Liver (tissue), 9 donors: ENCODE data around the gene KIF26B. TPM values are rescaled to one million over a fixed set of nuclear protein-coding genes. Genes with fewer than 3 reads are reported as not detected.

ENCODE experiments used
- DNase-seq: peaks from one replicate; pipeline ENCODE4 v3.0.0-alpha.2; 2017; ENCODE audit warnings: low spot score
- H3K27ac ChIP-seq, 2 donors: one replicate each; pipeline ENCODE4 v1.7.0; 2013; ENCODE audit warnings: inconsistent platforms in 2 of 2, low read length in 2 of 2, control low read depth in 1 of 2, low read depth in 1 of 2, mild to moderate bottlenecking in 1 of 2
- H3K27me3 ChIP-seq, 4 donors: one replicate each; pipeline versions ENCODE4 v1.6.1 to v1.7.0; 2013; ENCODE audit warnings: low read length in 3 of 4, inconsistent platforms in 1 of 4, mild to moderate bottlenecking in 1 of 4, moderate library complexity in 1 of 4; ENCODE audit not compliant: control insufficient read depth in 4 of 4, insufficient read depth in 4 of 4
- H3K36me3 ChIP-seq, 4 donors: one replicate each; pipeline versions ENCODE4 v1.6.1 to v1.7.0; 2013; ENCODE audit warnings: low read length in 3 of 4, mild to moderate bottlenecking in 3 of 4, low read depth in 1 of 4, moderate library complexity in 1 of 4; ENCODE audit not compliant: control insufficient read depth in 4 of 4, insufficient read depth in 3 of 4
- H3K4me1 ChIP-seq, 4 donors: one replicate each; pipeline versions ENCODE4 v1.6.1 to v1.7.0; 2013; ENCODE audit warnings: low read length in 3 of 4, mild to moderate bottlenecking in 3 of 4, moderate library complexity in 1 of 4; ENCODE audit not compliant: control insufficient read depth in 4 of 4, insufficient read depth in 4 of 4
- H3K4me3 ChIP-seq, 3 donors: one replicate each; pipeline versions ENCODE4 v1.6.1 to v1.7.0; 2013; ENCODE audit warnings: low read length in 3 of 3, control low read depth in 1 of 3, low read depth in 1 of 3, mild to moderate bottlenecking in 1 of 3
- H3K9ac ChIP-seq, 2 donors: one replicate each; pipeline ENCODE4 v1.7.0; 2013; ENCODE audit warnings: low read length in 2 of 2, mild to moderate bottlenecking in 2 of 2, moderate library complexity in 2 of 2, control low read depth in 1 of 2, low read depth in 1 of 2
- H3K9me3 ChIP-seq, 4 donors: one replicate each; pipeline versions ENCODE4 v1.6.1 to v1.7.0; 2013; ENCODE audit warnings: low read length in 3 of 4; ENCODE audit not compliant: control insufficient read depth in 4 of 4
- EGR1 ChIP-seq, 2 donors: IDR thresholded peaks; 2 replicates each; pipeline ENCODE4 v1.6.1; 2016 to 2018; ENCODE audit warnings: antibody characterized with exemption in 2 of 2, low read depth in 2 of 2
- FOXA1 ChIP-seq: IDR thresholded peaks from 2 replicates; pipeline ENCODE4 v1.6.1; 2016; ENCODE audit warnings: antibody characterized with exemption
- FOXA2 ChIP-seq: IDR thresholded peaks from 2 replicates; pipeline ENCODE4 v1.6.1; 2016; ENCODE audit warnings: antibody characterized with exemption
- GABPA ChIP-seq, 2 donors: IDR thresholded peaks in 1 of 2; conservative IDR thresholded peaks in 1 of 2; 2 replicates each; pipeline ENCODE4 v1.6.1; 2016; ENCODE audit warnings: antibody characterized with exemption in 2 of 2, mild to moderate bottlenecking in 1 of 2, moderate library complexity in 1 of 2
- HNF4A ChIP-seq, 2 donors: conservative IDR thresholded peaks; 2 replicates each; pipeline ENCODE4 v1.6.1; 2016; ENCODE audit warnings: antibody characterized with exemption in 2 of 2, mild to moderate bottlenecking in 2 of 2
- HNF4G ChIP-seq: IDR thresholded peaks from 2 replicates; pipeline ENCODE4 v1.6.1; 2016; ENCODE audit warnings: antibody characterized with exemption
- JUND ChIP-seq, 2 donors: IDR thresholded peaks; 2 replicates each; pipeline ENCODE4 v1.6.1; 2016; ENCODE audit warnings: antibody characterized with exemption in 2 of 2
- NR2F2 ChIP-seq: IDR thresholded peaks from 2 replicates; pipeline ENCODE4 v1.6.1; 2016; ENCODE audit warnings: antibody characterized with exemption
- RAD21 ChIP-seq, 2 donors: IDR thresholded peaks; 2 replicates each; pipeline ENCODE4 v1.6.1; 2016; ENCODE audit warnings: antibody characterized with exemption in 2 of 2, mild to moderate bottlenecking in 2 of 2
- REST ChIP-seq: IDR thresholded peaks from 2 replicates; pipeline ENCODE4 v1.6.1; 2016; ENCODE audit warnings: antibody characterized with exemption, mild to moderate bottlenecking
- RXRA ChIP-seq, 2 donors: IDR thresholded peaks; 2 replicates each; pipeline ENCODE4 v1.6.1; 2017 to 2018; ENCODE audit warnings: antibody characterized with exemption in 2 of 2, mild to moderate bottlenecking in 1 of 2
- SP1 ChIP-seq: IDR thresholded peaks from 2 replicates; pipeline ENCODE4 v1.6.1; 2018; ENCODE audit warnings: antibody characterized with exemption, mild to moderate bottlenecking
- TAF1 ChIP-seq: conservative IDR thresholded peaks from 2 replicates; pipeline ENCODE4 v1.6.1; 2016; ENCODE audit warnings: antibody characterized with exemption, mild to moderate bottlenecking
- YY1 ChIP-seq: IDR thresholded peaks from 2 replicates; pipeline ENCODE4 v1.6.1; 2016; ENCODE audit warnings: antibody characterized with exemption, mild to moderate bottlenecking
- WGBS: extraction: QIAGEN DNeasy Blood & Tissue Kit; methylation state at CpG from one replicate; pipeline ENCODE4 v1.1.7; 2013; 5-methylcytosine and 5-hydroxymethylcytosine counted together
- polyA plus RNA-seq, 2 donors: library from polyadenylated mRNA; stranded (reverse) in 1 of 2; unstranded in 1 of 2; fragments of 200-250 nt in 1 of 2; fragments of >200 nt in 1 of 2; fragmentation: Nextera tagmentation in 1 of 2; extraction: Ambion mirVana in 1 of 2; gene quantifications; one replicate each; pipeline versions ENCODE4 v1.2.1 to v1.2.3, GENCODE V29; 2013 to 2015
- total RNA-seq, 2 donors: library from RNA; depleted of rRNA; stranded (reverse); fragments of >200 nt; gene quantifications; one replicate each; pipeline ENCODE4 v1.2.3, GENCODE V29; 2014
- TF ChIP-seq, protein P1 (sequence below): IDR thresholded peaks from 2 replicates; pipeline ENCODE4 v1.6.1; 2016; ENCODE audit warnings: antibody characterized with exemption
- TF ChIP-seq, protein P2 (sequence below): IDR thresholded peaks from 2 replicates; pipeline ENCODE4 v1.6.1; 2016; ENCODE audit warnings: antibody characterized with exemption
- TF ChIP-seq, protein P3 (sequence below): fragments of 150-350 bp; IDR thresholded peaks from 2 replicates; pipeline ENCODE4 v1.5.1; 2017; ENCODE audit warnings: improper control_type of control experiment, low read depth, low read length; ENCODE audit not compliant: missing input control
- TF ChIP-seq, protein P4 (sequence below): IDR thresholded peaks from 2 replicates; pipeline ENCODE4 v1.6.1; 2016; ENCODE audit warnings: antibody characterized with exemption
- donor health status: healthy.
- donor health status: healthy.
- donor health status: healthy.
- donor health status: healthy.
- donor health status: healthy.

KIF26B gene
- total and polyA plus RNA-seq, 4 donors: 0.10 to 1.7 (median 0.34) TPM

GRCh38 chr1:245698116-245698515, 543.3 kb downstream of the KIF26B start (continued):
- TF ChIP-seq NR2F2: no peak
- TF ChIP-seq, protein P1, sequence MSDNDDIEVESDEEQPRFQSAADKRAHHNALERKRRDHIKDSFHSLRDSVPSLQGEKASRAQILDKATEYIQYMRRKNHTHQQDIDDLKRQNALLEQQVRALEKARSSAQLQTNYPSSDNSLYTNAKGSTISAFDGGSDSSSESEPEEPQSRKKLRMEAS: no peak
- TF ChIP-seq, protein P2, sequence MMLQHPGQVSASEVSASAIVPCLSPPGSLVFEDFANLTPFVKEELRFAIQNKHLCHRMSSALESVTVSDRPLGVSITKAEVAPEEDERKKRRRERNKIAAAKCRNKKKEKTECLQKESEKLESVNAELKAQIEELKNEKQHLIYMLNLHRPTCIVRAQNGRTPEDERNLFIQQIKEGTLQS: no peak
- TF ChIP-seq, protein P3, sequence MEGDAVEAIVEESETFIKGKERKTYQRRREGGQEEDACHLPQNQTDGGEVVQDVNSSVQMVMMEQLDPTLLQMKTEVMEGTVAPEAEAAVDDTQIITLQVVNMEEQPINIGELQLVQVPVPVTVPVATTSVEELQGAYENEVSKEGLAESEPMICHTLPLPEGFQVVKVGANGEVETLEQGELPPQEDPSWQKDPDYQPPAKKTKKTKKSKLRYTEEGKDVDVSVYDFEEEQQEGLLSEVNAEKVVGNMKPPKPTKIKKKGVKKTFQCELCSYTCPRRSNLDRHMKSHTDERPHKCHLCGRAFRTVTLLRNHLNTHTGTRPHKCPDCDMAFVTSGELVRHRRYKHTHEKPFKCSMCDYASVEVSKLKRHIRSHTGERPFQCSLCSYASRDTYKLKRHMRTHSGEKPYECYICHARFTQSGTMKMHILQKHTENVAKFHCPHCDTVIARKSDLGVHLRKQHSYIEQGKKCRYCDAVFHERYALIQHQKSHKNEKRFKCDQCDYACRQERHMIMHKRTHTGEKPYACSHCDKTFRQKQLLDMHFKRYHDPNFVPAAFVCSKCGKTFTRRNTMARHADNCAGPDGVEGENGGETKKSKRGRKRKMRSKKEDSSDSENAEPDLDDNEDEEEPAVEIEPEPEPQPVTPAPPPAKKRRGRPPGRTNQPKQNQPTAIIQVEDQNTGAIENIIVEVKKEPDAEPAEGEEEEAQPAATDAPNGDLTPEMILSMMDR: no peak
- no peak for TF ChIP-seq RXRA (IDR thresholded peaks at IDR 0.05)

DNA sequence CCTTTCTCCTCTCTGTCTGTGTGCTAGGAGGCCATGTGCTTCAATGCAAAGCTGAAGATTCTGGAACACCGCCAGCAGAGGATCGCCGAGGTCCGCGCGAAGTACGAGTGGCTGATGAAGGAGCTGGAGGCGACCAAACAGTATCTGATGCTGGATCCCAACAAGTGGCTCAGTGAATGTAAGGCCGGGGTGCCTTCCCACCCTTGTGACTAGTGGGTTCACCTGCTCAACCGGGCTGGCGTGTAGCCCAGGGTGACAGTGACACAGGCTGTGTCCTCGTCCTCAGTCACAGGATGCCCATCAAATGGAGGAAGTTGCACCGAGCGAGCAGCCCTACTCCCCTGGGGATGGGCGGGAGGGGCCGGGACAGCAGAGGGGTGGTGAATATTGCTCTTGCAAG, 544.1 kb downstream of the KIF26B start:
- 94% methylated on average over 16 of the region's 16 CpGs for WGBS
- no peaks in the 10 kb centered on the region for H3K9me3 ChIP-seq
- no peak for DNase-seq
- no peak overlapping the region for H3K9ac ChIP-seq
- H3K27ac ChIP-seq: no peak overlapping the region
- no peaks in the 10 kb centered on the region for H3K27me3 ChIP-seq
- no peak overlapping the region for H3K4me3 ChIP-seq
- H3K4me1 ChIP-seq: no peaks in the 10 kb centered on the region
- TF ChIP-seq EGR1 (IDR thresholded peaks at IDR 0.05; ENCODE audit: low read depth in 2 of 2) (no peak), RXRA (IDR thresholded peaks at IDR 0.05) (no peak), HNF4A (conservative IDR thresholded peaks at IDR 0.05) (no peak), RAD21 (IDR thresholded peaks at IDR 0.05) (no peak), FOXA2 (no peak), SP1 (no peak), YY1 (no peak), GABPA (IDR thresholded peaks at IDR 0.05 in 1 of 2, conservative IDR thresholded peaks at IDR 0.05 in 1 of 2) (no peak), REST (no peak), NR2F2 (no peak), FOXA1 (no peak), JUND (IDR thresholded peaks at IDR 0.05) (no peak), TAF1 (no peak), HNF4G (no peak)
- TF ChIP-seq, protein P2: no peak
- TF ChIP-seq, protein P4, sequence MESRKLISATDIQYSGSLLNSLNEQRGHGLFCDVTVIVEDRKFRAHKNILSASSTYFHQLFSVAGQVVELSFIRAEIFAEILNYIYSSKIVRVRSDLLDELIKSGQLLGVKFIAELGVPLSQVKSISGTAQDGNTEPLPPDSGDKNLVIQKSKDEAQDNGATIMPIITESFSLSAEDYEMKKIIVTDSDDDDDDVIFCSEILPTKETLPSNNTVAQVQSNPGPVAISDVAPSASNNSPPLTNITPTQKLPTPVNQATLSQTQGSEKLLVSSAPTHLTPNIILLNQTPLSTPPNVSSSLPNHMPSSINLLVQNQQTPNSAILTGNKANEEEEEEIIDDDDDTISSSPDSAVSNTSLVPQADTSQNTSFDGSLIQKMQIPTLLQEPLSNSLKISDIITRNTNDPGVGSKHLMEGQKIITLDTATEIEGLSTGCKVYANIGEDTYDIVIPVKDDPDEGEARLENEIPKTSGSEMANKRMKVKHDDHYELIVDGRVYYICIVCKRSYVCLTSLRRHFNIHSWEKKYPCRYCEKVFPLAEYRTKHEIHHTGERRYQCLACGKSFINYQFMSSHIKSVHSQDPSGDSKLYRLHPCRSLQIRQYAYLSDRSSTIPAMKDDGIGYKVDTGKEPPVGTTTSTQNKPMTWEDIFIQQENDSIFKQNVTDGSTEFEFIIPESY: no peak
- TF ChIP-seq, protein P3: no peak
- TF ChIP-seq, protein P1: no peak
- H3K36me3 ChIP-seq: no peaks in the 10 kb centered on the region
